Stimulated activated naive CD4-positive, alpha-beta T cell (primary cell): ENCODE data around the gene PSMD5.

ENCODE experiments used
- DNase-seq, 6 experiments: peaks; one replicate each; lab custom pipeline; 2025; lab: John Stamatoyannopoulos, UW

The PSMD5 gene

GRCh38 chr9:120842685-120843485 lies at the start of gene PSMD5:
TSS of gene PSMD5 (minus strand) at chr9:120842922. CDS start at chr9:120842909, 13 bp downstream.
- DNase-seq, result peak; percentile 91 to 99 (median 95)

GRCh38 chr9:120891884-120892747 lies 49.4 kb upstream of the PSMD5 start:
- peak in 4 of 6 experiments; percentile 20 to 51 (median 44) for DNase-seq

- peak; percentile 46 to 67 (median 54) for DNase-seq
Observed at GRCh38 chr9:120891245-120891883, 48.6 kb upstream of the PSMD5 start.

GRCh38 chr9:120890320-120891244 lies 47.9 kb upstream of the PSMD5 start:
- peak in 5 of 6 experiments; percentile 27 to 83 (median 74) for DNase-seq

- DNase-seq, result peak in 1 of 6 experiments; percentile 39
Observed at GRCh38 chr9:120889606-120890271, 47.0 kb upstream of the PSMD5 start.

- DNase-seq, result no peak
Observed at GRCh38 chr9:120888626-120889025, 45.9 kb upstream of the PSMD5 start.

- no peak for DNase-seq
Observed at GRCh38 chr9:120886490-120886967, 43.8 kb upstream of the PSMD5 start.

- no peak for DNase-seq
Observed at GRCh38 chr9:120885958-120886357, 43.2 kb upstream of the PSMD5 start.

GRCh38 chr9:120885457-120885856 lies 42.7 kb upstream of the PSMD5 start:
- no peak for DNase-seq

GRCh38 chr9:120883608-120883996 lies 40.9 kb upstream of the PSMD5 start:
- no peak for DNase-seq

- DNase-seq, result peak in 2 of 6 experiments; percentile 12 to 34
Observed at GRCh38 chr9:120882935-120883607, 40.3 kb upstream of the PSMD5 start.

- DNase-seq, result peak in 3 of 6 experiments; percentile 39 to 55 (median 49)
Observed at GRCh38 chr9:120879446-120879845, 36.7 kb upstream of the PSMD5 start.

GRCh38 chr9:120878188-120879130 lies 35.7 kb upstream of the PSMD5 start:
- no peak for DNase-seq

- DNase-seq, result peak; percentile 35 to 65 (median 58)
Observed at GRCh38 chr9:120877276-120878034, 34.7 kb upstream of the PSMD5 start.

- peak in 4 of 6 experiments; percentile 32 to 60 (median 37) for DNase-seq
Observed at GRCh38 chr9:120876842-120877240, 34.1 kb upstream of the PSMD5 start, which contains the start of gene PHF19. TSS of gene PHF19 (minus strand) at chr9:120877188. CDS start at chr9:120874741, 2,447 bp downstream.

- DNase-seq, result peak; percentile 37 to 71 (median 65)
Observed at GRCh38 chr9:120875954-120876841, 33.5 kb upstream of the PSMD5 start.

- DNase-seq, result peak in 1 of 6 experiments; percentile 46
Observed at GRCh38 chr9:120875643-120875953, 32.9 kb upstream of the PSMD5 start.
